GM23338 (cell line): ENCODE measurements around the gene PLRG1.

Experiments used
- EZH2 ChIP-seq: fragments of 200-600 bp; sonication (generic); IDR thresholded peaks from one replicate; pipeline ENCODE4 v1.8.0; 2017; ENCODE audit warnings: antibody characterized with exemption, mild to moderate bottlenecking, low read depth; ENCODE audit not compliant: unreplicated experiment
- EZH2phosphoT487 ChIP-seq: fragments of 200-600 bp; sonication (generic); IDR thresholded peaks from one replicate; pipeline ENCODE4 v1.8.1; 2018; ENCODE audit warnings: antibody characterized with exemption; ENCODE audit not compliant: unreplicated experiment
- NANOG ChIP-seq: IDR thresholded peaks from 2 replicates; pipeline ENCODE4 v1.6.1; 2016; ENCODE audit warnings: antibody characterized with exemption, borderline replicate concordance
- POLR2AphosphoS5 ChIP-seq: IDR thresholded peaks from 2 replicates; pipeline ENCODE4 v1.6.1; 2016; ENCODE audit warnings: antibody characterized with exemption, low read depth
- TF ChIP-seq, protein P1 (sequence below), 2 experiments: fragments of 200-600 bp in 1 of 2; sonication (generic) in 1 of 2; conservative IDR thresholded peaks; 2 replicates each; pipeline versions ENCODE4 v1.5.1 to v1.6.1; 2016 to 2017; ENCODE audit warnings: antibody characterized with exemption in 2 of 2, low read depth in 2 of 2, mild to moderate bottlenecking in 2 of 2, moderate library complexity in 1 of 2
- TF ChIP-seq, protein P2 (sequence below): IDR thresholded peaks from one replicate; pipeline ENCODE4 v1.6.1; 2018; ENCODE audit warnings: antibody characterized with exemption; ENCODE audit not compliant: unreplicated experiment
- TF ChIP-seq, protein P3 (sequence below): IDR thresholded peaks from 2 replicates; pipeline ENCODE4 v1.6.1; 2016; ENCODE audit warnings: antibody characterized with exemption

DNA sequence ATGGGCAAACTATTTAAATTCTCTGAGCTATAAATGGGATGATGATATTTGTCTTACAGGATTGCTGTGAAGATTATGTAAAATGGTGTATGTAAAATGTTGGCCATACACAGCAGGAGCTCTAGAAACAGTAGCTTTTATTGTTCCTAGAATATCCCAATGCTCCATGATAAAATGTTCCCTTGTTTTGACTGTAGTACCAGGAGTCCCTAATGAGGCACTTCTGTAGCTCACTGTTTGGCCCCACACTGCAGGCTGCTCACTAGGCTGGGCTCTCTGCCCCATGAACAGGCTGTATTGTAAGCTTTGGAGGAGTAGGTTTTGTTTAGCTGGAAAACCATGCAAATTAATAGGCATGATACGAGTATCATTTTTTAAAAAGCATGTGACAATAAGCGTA is 43.7 kb upstream of the PLRG1 start:
- TF ChIP-seq, protein P1, sequence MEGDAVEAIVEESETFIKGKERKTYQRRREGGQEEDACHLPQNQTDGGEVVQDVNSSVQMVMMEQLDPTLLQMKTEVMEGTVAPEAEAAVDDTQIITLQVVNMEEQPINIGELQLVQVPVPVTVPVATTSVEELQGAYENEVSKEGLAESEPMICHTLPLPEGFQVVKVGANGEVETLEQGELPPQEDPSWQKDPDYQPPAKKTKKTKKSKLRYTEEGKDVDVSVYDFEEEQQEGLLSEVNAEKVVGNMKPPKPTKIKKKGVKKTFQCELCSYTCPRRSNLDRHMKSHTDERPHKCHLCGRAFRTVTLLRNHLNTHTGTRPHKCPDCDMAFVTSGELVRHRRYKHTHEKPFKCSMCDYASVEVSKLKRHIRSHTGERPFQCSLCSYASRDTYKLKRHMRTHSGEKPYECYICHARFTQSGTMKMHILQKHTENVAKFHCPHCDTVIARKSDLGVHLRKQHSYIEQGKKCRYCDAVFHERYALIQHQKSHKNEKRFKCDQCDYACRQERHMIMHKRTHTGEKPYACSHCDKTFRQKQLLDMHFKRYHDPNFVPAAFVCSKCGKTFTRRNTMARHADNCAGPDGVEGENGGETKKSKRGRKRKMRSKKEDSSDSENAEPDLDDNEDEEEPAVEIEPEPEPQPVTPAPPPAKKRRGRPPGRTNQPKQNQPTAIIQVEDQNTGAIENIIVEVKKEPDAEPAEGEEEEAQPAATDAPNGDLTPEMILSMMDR (conservative IDR thresholded peaks at IDR 0.05; ENCODE audit: low read depth in 2 of 2) = no peak
- TF ChIP-seq POLR2AphosphoS5 = no peak
- TF ChIP-seq, protein P2, sequence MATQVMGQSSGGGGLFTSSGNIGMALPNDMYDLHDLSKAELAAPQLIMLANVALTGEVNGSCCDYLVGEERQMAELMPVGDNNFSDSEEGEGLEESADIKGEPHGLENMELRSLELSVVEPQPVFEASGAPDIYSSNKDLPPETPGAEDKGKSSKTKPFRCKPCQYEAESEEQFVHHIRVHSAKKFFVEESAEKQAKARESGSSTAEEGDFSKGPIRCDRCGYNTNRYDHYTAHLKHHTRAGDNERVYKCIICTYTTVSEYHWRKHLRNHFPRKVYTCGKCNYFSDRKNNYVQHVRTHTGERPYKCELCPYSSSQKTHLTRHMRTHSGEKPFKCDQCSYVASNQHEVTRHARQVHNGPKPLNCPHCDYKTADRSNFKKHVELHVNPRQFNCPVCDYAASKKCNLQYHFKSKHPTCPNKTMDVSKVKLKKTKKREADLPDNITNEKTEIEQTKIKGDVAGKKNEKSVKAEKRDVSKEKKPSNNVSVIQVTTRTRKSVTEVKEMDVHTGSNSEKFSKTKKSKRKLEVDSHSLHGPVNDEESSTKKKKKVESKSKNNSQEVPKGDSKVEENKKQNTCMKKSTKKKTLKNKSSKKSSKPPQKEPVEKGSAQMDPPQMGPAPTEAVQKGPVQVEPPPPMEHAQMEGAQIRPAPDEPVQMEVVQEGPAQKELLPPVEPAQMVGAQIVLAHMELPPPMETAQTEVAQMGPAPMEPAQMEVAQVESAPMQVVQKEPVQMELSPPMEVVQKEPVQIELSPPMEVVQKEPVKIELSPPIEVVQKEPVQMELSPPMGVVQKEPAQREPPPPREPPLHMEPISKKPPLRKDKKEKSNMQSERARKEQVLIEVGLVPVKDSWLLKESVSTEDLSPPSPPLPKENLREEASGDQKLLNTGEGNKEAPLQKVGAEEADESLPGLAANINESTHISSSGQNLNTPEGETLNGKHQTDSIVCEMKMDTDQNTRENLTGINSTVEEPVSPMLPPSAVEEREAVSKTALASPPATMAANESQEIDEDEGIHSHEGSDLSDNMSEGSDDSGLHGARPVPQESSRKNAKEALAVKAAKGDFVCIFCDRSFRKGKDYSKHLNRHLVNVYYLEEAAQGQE = no peak
- TF ChIP-seq NANOG = no peak
- TF ChIP-seq EZH2phosphoT487 = no peak
- TF ChIP-seq EZH2 = no peak
- TF ChIP-seq, protein P3, sequence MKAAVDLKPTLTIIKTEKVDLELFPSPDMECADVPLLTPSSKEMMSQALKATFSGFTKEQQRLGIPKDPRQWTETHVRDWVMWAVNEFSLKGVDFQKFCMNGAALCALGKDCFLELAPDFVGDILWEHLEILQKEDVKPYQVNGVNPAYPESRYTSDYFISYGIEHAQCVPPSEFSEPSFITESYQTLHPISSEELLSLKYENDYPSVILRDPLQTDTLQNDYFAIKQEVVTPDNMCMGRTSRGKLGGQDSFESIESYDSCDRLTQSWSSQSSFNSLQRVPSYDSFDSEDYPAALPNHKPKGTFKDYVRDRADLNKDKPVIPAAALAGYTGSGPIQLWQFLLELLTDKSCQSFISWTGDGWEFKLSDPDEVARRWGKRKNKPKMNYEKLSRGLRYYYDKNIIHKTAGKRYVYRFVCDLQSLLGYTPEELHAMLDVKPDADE = no peak
